NT2/D1 (cell line): ENCODE results near the gene TENM3.

ENCODE experiments used
- SUZ12 ChIP-seq: IDR thresholded peaks from 2 replicates; pipeline ENCODE4 v1.6.1; 2011; ENCODE audit not compliant: insufficient read length, insufficient read depth; ENCODE audit errors: extremely low read depth
- YY1 ChIP-seq: IDR thresholded peaks from 2 replicates; pipeline ENCODE4 v1.6.1; 2011; ENCODE audit not compliant: insufficient read length, insufficient read depth

DNA sequence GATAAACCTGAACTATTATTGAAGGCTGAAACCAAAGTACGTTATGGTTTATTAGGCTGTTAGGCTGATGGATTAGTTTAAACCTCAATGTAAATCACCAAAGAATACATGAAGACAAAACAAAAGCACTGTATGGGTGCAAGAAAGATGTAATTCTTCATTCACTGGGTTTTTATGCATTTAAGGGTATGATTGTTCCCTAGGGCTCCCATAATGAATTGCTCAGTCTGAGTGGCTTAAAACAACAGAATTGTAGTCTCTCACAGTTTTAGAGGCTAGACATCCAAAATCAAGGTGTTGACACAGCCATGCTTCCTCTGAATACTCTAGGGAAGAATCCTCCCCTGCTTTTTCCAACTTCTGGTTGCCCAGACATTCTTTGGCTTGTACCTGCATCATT is 222.8 kb downstream of the TENM3 start:
- TF ChIP-seq SUZ12: no peak
- no peak for TF ChIP-seq YY1
